IMR-90 (cell line): ENCODE measurements around the gene UBTD1. TPM values are rescaled to one million over a fixed set of nuclear protein-coding genes. Genes with fewer than 3 reads are reported as not detected.

ENCODE experiments used
- ATAC-seq: fragments of 200-7000 bp; cut with Tn5 transposase; 2 replicates; pipeline ENCODE4 v1.9.1; 2020; ENCODE audit warnings: low read depth, mild to moderate bottlenecking, moderate library complexity
- BruUV-seq: library from RNA; stranded (reverse); fragments of 400-500 nt; replicated peaks from 2 replicates; lab custom pipeline; 2021; lab: Mats Ljungman, UMichigan
- CTCF ChIA-PET: fragments of 300-600 bp; formaldehyde crosslinking; extraction: SDS; loops from one replicate; lab custom pipeline; 2021; ENCODE audit warnings: antibody characterized with exemption; lab: Yijun Ruan, JAX
- POLR2A ChIA-PET: fragments of 300-600 bp; sonication (Branson Sonifier 250); formaldehyde crosslinking; loops from one replicate; lab custom pipeline; 2022; ENCODE audit warnings: antibody characterized with exemption; ENCODE audit not compliant: unreplicated experiment; lab: Charles Lee
- DNase-seq: peaks from one replicate; pipeline ENCODE4 v3.0.0; 2013
- H2AFZ ChIP-seq: replicated peaks from 2 replicates; pipeline ENCODE3; 2013; ENCODE audit warnings: low read length, mild to moderate bottlenecking; ENCODE audit not compliant: poor library complexity
- H2AK5ac ChIP-seq: 2 replicates; pipeline ENCODE4 v1.6.1; 2013; ENCODE audit warnings: low read depth, low read length, inconsistent platforms
- H2AK9ac ChIP-seq: replicated peaks from 2 replicates; pipeline ENCODE3; 2013; ENCODE audit warnings: mild to moderate bottlenecking, low read depth, low read length, moderate library complexity; ENCODE audit not compliant: poor library complexity
- H2BK120ac ChIP-seq: 2 replicates; pipeline ENCODE4 v1.6.1; 2013; ENCODE audit warnings: low read depth, low read length, inconsistent platforms
- H2BK15ac ChIP-seq: 3 replicates; pipeline ENCODE4 v1.6.1; 2013; ENCODE audit warnings: low read depth, low read length, inconsistent platforms
- H2BK20ac ChIP-seq: 2 replicates; pipeline ENCODE4 v1.6.1; 2013; ENCODE audit warnings: low read depth, mild to moderate bottlenecking, inconsistent platforms, low read length, moderate library complexity
- H2BK5ac ChIP-seq: 2 replicates; pipeline ENCODE4 v1.6.1; 2013; ENCODE audit warnings: mild to moderate bottlenecking, low read depth, low read length, inconsistent platforms; ENCODE audit not compliant: poor library complexity, severe bottlenecking
- H3K14ac ChIP-seq: replicated peaks from 2 replicates; pipeline ENCODE4 v1.6.1; 2013; ENCODE audit warnings: low read depth, low read length, inconsistent platforms
- H3K18ac ChIP-seq: 2 replicates; pipeline ENCODE4 v1.6.1; 2013; ENCODE audit warnings: low read depth, low read length, control low read depth
- H3K23ac ChIP-seq: 2 replicates; pipeline ENCODE4 v1.6.1; 2013; ENCODE audit warnings: low read depth, low read length, inconsistent platforms
- H3K27ac ChIP-seq: 2 replicates; pipeline ENCODE4 v1.5.1; 2013; ENCODE audit warnings: mild to moderate bottlenecking, control low read depth, low read length; ENCODE audit not compliant: insufficient read depth
- H3K27me3 ChIP-seq: 2 replicates; pipeline ENCODE4 v1.6.1; 2013; ENCODE audit warnings: low read length; ENCODE audit not compliant: control insufficient read depth, insufficient read depth
- H3K36me3 ChIP-seq: 2 replicates; pipeline ENCODE4 v1.6.1; 2013; ENCODE audit warnings: low read length, mixed read lengths; ENCODE audit not compliant: control insufficient read depth, insufficient read depth
- H3K4ac ChIP-seq: 2 replicates; pipeline ENCODE4 v1.6.1; 2013; ENCODE audit warnings: low read depth, low read length, inconsistent platforms
- H3K4me1 ChIP-seq: 2 replicates; pipeline ENCODE4 v1.6.1; 2013; ENCODE audit warnings: low read length, mixed read lengths; ENCODE audit not compliant: control insufficient read depth, insufficient read depth
- H3K4me2 ChIP-seq: 2 replicates; pipeline ENCODE4 v1.6.1; 2013; ENCODE audit warnings: low read depth, mild to moderate bottlenecking, control low read depth, low read length, moderate library complexity
- H3K4me3 ChIP-seq: 2 replicates; pipeline ENCODE4 v1.5.1; 2013; ENCODE audit warnings: low read depth, mild to moderate bottlenecking, control low read depth, low read length, moderate library complexity; ENCODE audit not compliant: insufficient read depth
- H3K56ac ChIP-seq: 2 replicates; pipeline ENCODE4 v1.6.1; 2013; ENCODE audit warnings: low read length, inconsistent platforms; ENCODE audit not compliant: insufficient read depth; ENCODE audit errors: extremely low read depth
- H3K79me1 ChIP-seq, 2 experiments: 2 replicates each; pipeline ENCODE4 v1.6.1; 2013; ENCODE audit warnings: low read length in 2 of 2, inconsistent platforms in 1 of 2, low read depth in 1 of 2
- H3K9ac ChIP-seq: 2 replicates; pipeline ENCODE4 v1.6.1; 2013; ENCODE audit warnings: low read depth, low read length, control low read depth
- H3K9me1 ChIP-seq: 2 replicates; pipeline ENCODE4 v1.6.1; 2013; ENCODE audit warnings: low read length, inconsistent platforms; ENCODE audit not compliant: insufficient read depth
- H3K9me3 ChIP-seq: 2 replicates; pipeline ENCODE4 v1.6.1; 2013; ENCODE audit warnings: low read length; ENCODE audit not compliant: control insufficient read depth, insufficient read depth
- H4K20me1 ChIP-seq: 2 replicates; pipeline ENCODE4 v1.6.1; 2013; ENCODE audit warnings: low read length, inconsistent platforms; ENCODE audit not compliant: insufficient read depth
- H4K5ac ChIP-seq: 2 replicates; pipeline ENCODE4 v1.6.1; 2013; ENCODE audit warnings: mild to moderate bottlenecking, low read depth, low read length, control low read depth
- H4K8ac ChIP-seq, 2 experiments: 2 replicates each; pipeline ENCODE4 v1.6.1; 2013; ENCODE audit warnings: low read depth in 2 of 2, low read length in 2 of 2, control low read depth in 1 of 2, inconsistent platforms in 1 of 2
- H4K91ac ChIP-seq: 2 replicates; pipeline ENCODE4 v1.6.1; 2013; ENCODE audit warnings: low read depth, low read length, inconsistent platforms; ENCODE audit not compliant: insufficient read depth
- BHLHE40 ChIP-seq: fragments of 150-350 bp; IDR thresholded peaks from 2 replicates; pipeline ENCODE4 v1.6.1; 2016; ENCODE audit warnings: mild to moderate bottlenecking, low read depth, low read length
- CEBPB ChIP-seq: IDR thresholded peaks from 2 replicates; pipeline ENCODE4 v1.6.1; 2012; ENCODE audit warnings: low read depth, low read length, improper control_type of control experiment
- CHD1 ChIP-seq: IDR thresholded peaks from 2 replicates; pipeline ENCODE4 v1.6.1; 2012; ENCODE audit warnings: low read depth, low read length, improper control_type of control experiment
- CTCF ChIP-seq: conservative IDR thresholded peaks from 2 replicates; pipeline ENCODE4 v1.5.1; 2012; ENCODE audit warnings: mild to moderate bottlenecking, low read depth, low read length, improper control_type of control experiment
- ELK1 ChIP-seq: fragments of 150-350 bp; IDR thresholded peaks from 2 replicates; pipeline ENCODE4 v1.6.1; 2016; ENCODE audit warnings: low read depth, mild to moderate bottlenecking, low read length, moderate library complexity, borderline replicate concordance
- FOS ChIP-seq: fragments of 150-350 bp; IDR thresholded peaks from 2 replicates; pipeline ENCODE4 v1.6.1; 2016; ENCODE audit warnings: low read depth, low read length
- MAFK ChIP-seq: IDR thresholded peaks from 2 replicates; pipeline ENCODE4 v1.6.1; 2012; ENCODE audit warnings: low read depth, low read length, improper control_type of control experiment
- MAZ ChIP-seq: IDR thresholded peaks from 2 replicates; pipeline ENCODE4 v1.6.1; 2012; ENCODE audit warnings: low read depth, mild to moderate bottlenecking, low read length, improper control_type of control experiment, moderate library complexity, borderline replicate concordance
- MXI1 ChIP-seq: IDR thresholded peaks from 2 replicates; pipeline ENCODE4 v1.6.1; 2012; ENCODE audit warnings: low read depth, mild to moderate bottlenecking, low read length, moderate library complexity, borderline replicate concordance
- NFE2L2 ChIP-seq: fragments of 150-350 bp; IDR thresholded peaks from 2 replicates; pipeline ENCODE4 v1.6.1; 2016; ENCODE audit warnings: low read depth, mild to moderate bottlenecking, low read length
- POLR2A ChIP-seq: IDR thresholded peaks from 2 replicates; pipeline ENCODE4 v1.6.1; 2012; ENCODE audit warnings: mild to moderate bottlenecking, low read depth, low read length
- RAD21 ChIP-seq: IDR thresholded peaks from 2 replicates; pipeline ENCODE4 v1.6.1; 2012; ENCODE audit warnings: low read length, improper control_type of control experiment
- RCOR1 ChIP-seq: IDR thresholded peaks from 2 replicates; pipeline ENCODE4 v1.6.1; 2012; ENCODE audit warnings: mild to moderate bottlenecking, low read length, improper control_type of control experiment; ENCODE audit not compliant: insufficient replicate concordance
- RFX5 ChIP-seq: IDR thresholded peaks from 2 replicates; pipeline ENCODE4 v1.8.0; 2012; ENCODE audit warnings: low read depth, mild to moderate bottlenecking, low read length, moderate library complexity
- SMC3 ChIP-seq: fragments of 150-350 bp; IDR thresholded peaks from 2 replicates; pipeline ENCODE4 v1.6.1; 2016; ENCODE audit warnings: low read depth, mild to moderate bottlenecking, antibody characterized with exemption, low read length, moderate library complexity
- USF2 ChIP-seq: fragments of 150-350 bp; IDR thresholded peaks from 2 replicates; pipeline ENCODE4 v1.6.1; 2017; ENCODE audit warnings: mild to moderate bottlenecking, antibody characterized with exemption, low read length, low read depth
- WGBS, 2 experiments: methylation state at CpG; one replicate each; pipeline versions ENCODE4 v1.1.5 to v1.1.7; 2013; ENCODE audit warnings: missing lambda C conversion rate in 2 of 2; ENCODE audit not compliant: insufficient read length in 1 of 2; ENCODE audit errors: extremely low coverage in 2 of 2; 5-methylcytosine and 5-hydroxymethylcytosine counted together
- dilution Hi-C: fragments of 300-500 bp; cut with HindIII; formaldehyde crosslinking; loops from one replicate; pipeline ENCODE4 v1.14.3; 2018; ENCODE audit warnings: low sequenced_read_pairs; ENCODE audit not compliant: unreplicated experiment
- in situ Hi-C: fragments of 300-500 bp; cut with MboI; formaldehyde crosslinking; loops from 3 replicates; pipeline ENCODE4 v1.14.3; 2019; ENCODE audit warnings: low sequenced_read_pairs, inconsistent platforms, mixed read lengths
- intact Hi-C: fragments of 100-400 bp; cut with micrococcal nuclease; formaldehyde crosslinking; loops from 2 replicates; pipeline ENCODE4 v1.10.0; 2022
- polyA plus RNA-seq, 3 experiments: library from polyadenylated mRNA; depleted of rRNA; stranded (reverse); fragments of >200 nt; gene quantifications; 2 replicates each; pipeline ENCODE4 v1.2.3, GENCODE V29; 2012; ENCODE audit warnings: low replicate concordance in 1 of 3
- total RNA-seq: library from RNA; depleted of rRNA; stranded (reverse); fragments of >200 nt; gene quantifications from 2 replicates; pipeline ENCODE4 v1.2.3, GENCODE V29; 2012

Gene UBTD1
- total and polyA plus RNA-seq, 2 of the 4 experiments (the other 2 are of a cell fraction): 21.9 to 44.9 TPM

GRCh38 chr10:97573672-97574071 lies 74.9 kb downstream of the UBTD1 start:
- DNase-seq: no peak
- no peak overlapping the region for H4K91ac ChIP-seq
- H4K8ac ChIP-seq: no peak overlapping the region
- no peak overlapping the region for H3K27ac ChIP-seq
- no peak overlapping the region for H2BK20ac ChIP-seq
- no peaks in the 10 kb centered on the region for H3K9me3 ChIP-seq
- no peak overlapping the region for H4K5ac ChIP-seq
- no peak overlapping the region for H3K14ac ChIP-seq
- no CpG with 5 or more reads among the region's 2 CpGs for WGBS, 2 experiments
- intact Hi-C loops (loop anchor here (5.0 kb wide), 1 partner anchor 159 kb away; no protein-coding TSS in a partner anchor), in situ Hi-C loops (loop anchor here (10.0 kb wide), 1 partner anchor 161 kb away; the partner anchor contains the start of gene ZFYVE27), dilution Hi-C loops (no loop called here)
- no peak overlapping the region for H3K23ac ChIP-seq
- CTCF ChIA-PET: interaction anchor here (0.6 kb wide), 1 partner anchor 22 kb away, joined by 3 read pairs; no protein-coding TSS in a partner anchor
- H3K9ac ChIP-seq: no peak overlapping the region
- H3K4me3 ChIP-seq: no peak overlapping the region
- no peak overlapping the region for H2AK5ac ChIP-seq
- no peak overlapping the region for H2AFZ ChIP-seq
- no peak for ATAC-seq
- H2BK15ac ChIP-seq: no peak overlapping the region
- H3K9me1 ChIP-seq: peaks cover 11% of the 10 kb centered on the region
- H2BK120ac ChIP-seq: no peak overlapping the region
- peaks cover 5% of the 10 kb centered on the region; the same call in 1 of the 2 replicates for H4K20me1 ChIP-seq
- H3K4me1 ChIP-seq: peaks cover 16% of the 10 kb centered on the region
- no peak overlapping the region for H3K56ac ChIP-seq
- no peaks in the 10 kb centered on the region; the same call in 1 of the 2 replicates for H3K27me3 ChIP-seq
- H3K4me2 ChIP-seq: no peak overlapping the region
- POLR2A ChIA-PET: interaction anchor here (0.7 kb wide), 1 partner anchor 84 kb away, joined by 4 read pairs; no protein-coding TSS in a partner anchor
- no peak overlapping the region for H2AK9ac ChIP-seq
- no peaks in the 10 kb centered on the region for H3K79me1 ChIP-seq
- no peak for TF ChIP-seq MXI1
- no peak for TF ChIP-seq SMC3
- TF ChIP-seq CTCF: no peak
- no peak for TF ChIP-seq BHLHE40
- TF ChIP-seq CHD1: no peak
- TF ChIP-seq MAFK: no peak
- no peak for TF ChIP-seq NFE2L2
- no peak for TF ChIP-seq RAD21
- TF ChIP-seq FOS: no peak
- TF ChIP-seq USF2: no peak
- TF ChIP-seq POLR2A: no peak
- no peak for TF ChIP-seq RCOR1
- no peak for TF ChIP-seq MAZ
- TF ChIP-seq CEBPB: no peak
- no peak for TF ChIP-seq ELK1
- no peak for TF ChIP-seq RFX5
- H3K18ac ChIP-seq: no peak overlapping the region
- H3K4ac ChIP-seq: no peak overlapping the region
- no TSS peak for BruUV-seq
- no peak overlapping the region for H2BK5ac ChIP-seq
- peaks cover 17% of the 10 kb centered on the region for H3K36me3 ChIP-seq
